ENCODE results near the gene TBL2.
"Not testable (repeated sequence)": the region's sequence is repeated elsewhere in the genome, so short reads cannot be mapped to it uniquely, and the experiment has no call there.

The TBL2 gene

DNA sequence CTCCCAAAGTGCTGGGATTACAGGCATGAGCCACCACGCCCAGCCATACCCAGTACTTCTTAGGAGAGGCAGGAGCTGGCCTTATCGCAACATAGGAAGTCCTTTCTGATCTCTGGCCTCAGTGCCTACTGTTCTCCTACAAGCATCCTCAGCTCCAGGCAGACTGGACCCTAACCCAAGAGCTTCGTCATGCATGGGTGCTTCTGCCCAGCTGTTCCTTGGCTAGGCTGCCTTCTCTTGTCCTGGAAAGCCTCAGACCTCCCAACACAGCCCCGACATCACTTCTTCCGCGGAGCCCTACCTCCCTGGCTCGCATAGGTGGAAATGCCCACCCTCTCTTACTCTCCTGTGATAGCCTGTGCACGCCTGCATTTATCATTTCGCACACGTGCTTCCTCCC lies 36.7 kb downstream of the TBL2 start:
- no peak for DNase-seq (ENCODE audit: low spot score)
- in situ Hi-C loops (cut with MboI; ENCODE audit: low sequenced_read_pairs, unreplicated experiment): no loop called here
- TF ChIP-seq CTCF (IDR thresholded peaks at IDR 0.05; ENCODE audit: borderline replicate concordance, control extremely low read depth, extremely low read depth, insufficient read depth, missing control alignments): no peak

- no peak for TF ChIP-seq CTCF (IDR thresholded peaks at IDR 0.05; ENCODE audit: borderline replicate concordance, control extremely low read depth, extremely low read depth, insufficient read depth, missing control alignments)
- in situ Hi-C loops (cut with MboI; ENCODE audit: low sequenced_read_pairs, unreplicated experiment): no loop called here
- DNase-seq (ENCODE audit: low spot score): no peak
Measured at GRCh38 chr7:73539709-73540108, 38.7 kb downstream of the TBL2 start.

DNA sequence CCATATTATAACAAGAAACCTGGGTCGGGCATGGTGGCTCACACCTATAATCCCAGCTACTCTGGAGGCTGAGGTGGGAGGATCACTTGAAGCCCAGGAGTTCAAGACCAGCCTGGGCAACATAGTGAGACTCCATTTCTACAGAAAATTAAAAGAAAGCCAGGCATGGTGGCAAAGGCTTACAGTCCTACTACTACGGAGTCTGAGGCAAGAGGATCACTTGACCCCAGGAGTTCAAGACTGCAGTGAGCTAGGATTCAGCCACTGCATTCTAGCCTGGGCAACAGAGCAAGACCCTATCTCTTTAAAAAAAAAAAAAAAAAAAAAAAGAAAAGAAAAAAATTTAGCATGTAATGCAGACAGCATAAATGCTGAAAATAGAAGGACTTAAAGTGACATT lies 39.9 kb downstream of the TBL2 start:
- not testable (repeated sequence) for DNase-seq (ENCODE audit: low spot score)

DNA sequence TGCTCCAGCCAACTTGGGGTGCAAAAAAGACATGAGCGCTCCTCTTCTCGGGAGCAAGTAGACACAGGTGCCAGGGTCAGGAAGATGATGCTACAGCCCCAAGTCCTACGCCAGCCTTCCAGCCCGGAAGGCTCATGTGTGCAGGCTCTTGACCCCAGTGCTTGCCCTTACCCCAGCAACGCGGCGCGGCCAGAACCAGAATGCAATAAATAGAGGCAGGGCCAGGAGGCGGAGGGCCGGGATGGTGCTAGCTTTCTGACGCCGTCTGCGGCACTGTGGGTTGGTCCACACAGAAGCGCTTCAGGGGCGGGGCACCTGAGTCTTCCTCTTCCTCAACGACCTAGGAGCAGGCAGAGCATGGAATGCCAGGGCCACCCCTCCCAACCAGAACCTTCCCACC lies 41.3 kb downstream of the TBL2 start:
- TF ChIP-seq CTCF (IDR thresholded peaks at IDR 0.05; ENCODE audit: borderline replicate concordance, control extremely low read depth, extremely low read depth, insufficient read depth, missing control alignments): no peak
- in situ Hi-C loops (cut with MboI; ENCODE audit: low sequenced_read_pairs, unreplicated experiment): no loop called here
- no peak for DNase-seq (ENCODE audit: low spot score)

More for the DNA sequence above, 39.9 kb downstream of the TBL2 start:
- in situ Hi-C loops (cut with MboI; ENCODE audit: low sequenced_read_pairs, unreplicated experiment): not testable (repeated sequence)

DNA sequence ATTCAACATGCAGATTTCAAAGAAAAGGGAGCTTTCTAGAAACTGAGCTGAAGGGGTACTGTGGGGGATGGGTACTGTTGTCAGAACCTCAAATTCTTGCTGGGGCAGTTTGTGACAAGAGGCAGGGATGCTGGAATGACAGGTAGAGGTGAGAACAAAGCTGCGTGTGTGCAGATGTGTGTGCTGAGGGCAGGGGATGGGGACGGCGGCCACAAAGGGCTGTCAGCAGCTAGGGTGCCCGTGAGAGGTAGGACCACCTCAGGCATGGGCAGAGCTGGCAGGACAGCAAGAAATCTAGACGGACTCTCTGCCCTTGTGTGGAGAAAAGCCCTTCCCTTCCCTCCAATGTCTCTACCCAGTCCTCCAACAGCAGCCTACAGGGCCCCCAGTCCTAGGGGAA lies 41.9 kb downstream of the TBL2 start:
- no peak for TF ChIP-seq CTCF (IDR thresholded peaks at IDR 0.05; ENCODE audit: borderline replicate concordance, control extremely low read depth, extremely low read depth, insufficient read depth, missing control alignments)
- in situ Hi-C loops (cut with MboI; ENCODE audit: low sequenced_read_pairs, unreplicated experiment): no loop called here
- no peak for DNase-seq (ENCODE audit: low spot score)

GRCh38 chr7:73535918-73536317 lies 42.5 kb downstream of the TBL2 start:
- DNase-seq (ENCODE audit: low spot score); in situ Hi-C loops (cut with MboI; ENCODE audit: low sequenced_read_pairs, unreplicated experiment): not testable (repeated sequence)

GRCh38 chr7:73533742-73534141 lies 44.6 kb downstream of the TBL2 start:
- DNase-seq (ENCODE audit: low spot score): no peak
- no peak for TF ChIP-seq CTCF (IDR thresholded peaks at IDR 0.05; ENCODE audit: borderline replicate concordance, control extremely low read depth, extremely low read depth, insufficient read depth, missing control alignments)
- in situ Hi-C loops (cut with MboI; ENCODE audit: low sequenced_read_pairs, unreplicated experiment): no loop called here

- in situ Hi-C loops (cut with MboI; ENCODE audit: low sequenced_read_pairs, unreplicated experiment): no loop called here
- no peak for TF ChIP-seq CTCF (IDR thresholded peaks at IDR 0.05; ENCODE audit: borderline replicate concordance, control extremely low read depth, extremely low read depth, insufficient read depth, missing control alignments)
Measured at GRCh38 chr7:73532224-73532623, 46.2 kb downstream of the TBL2 start.

More at GRCh38 chr7:73532224-73532623, 46.2 kb downstream of the TBL2 start:
- no peak for DNase-seq (ENCODE audit: low spot score)
